Measurements from ENCODE around the gene TMEM95.

- TF ChIP-seq CTCF (IDR thresholded peaks at IDR 0.05) = no peak
- TF ChIP-seq POLR2AphosphoS5 (IDR thresholded peaks at IDR 0.05) = no peak
- TF ChIP-seq POLR2A (IDR thresholded peaks at IDR 0.05) = no peak
- TF ChIP-seq EP300 (IDR thresholded peaks at IDR 0.05) = no peak
Measured at GRCh38 chr17:7380321-7380720, 25.4 kb downstream of the TMEM95 start.
